K562 (cell line): Measurements from ENCODE around the gene OR13J1. TPM values are rescaled to one million over a fixed set of nuclear protein-coding genes. Genes with fewer than 3 reads are reported as not detected.

Source experiments
- ATAC-seq: fragments of 200-7000 bp; cut with Tn5 transposase; 3 replicates; pipeline ENCODE4 v1.9.1; 2020; ENCODE audit warnings: moderate library complexity
- BruUV-seq: library from RNA; stranded (reverse); fragments of 400-500 nt; replicated peaks from 2 replicates; lab custom pipeline; 2021; lab: Mats Ljungman, UMichigan
- CTCF ChIA-PET: fragments of 300-600 bp; formaldehyde crosslinking; extraction: SDS; loops from one replicate; lab custom pipeline; 2021; ENCODE audit warnings: low intra/inter-chr PET ratio; lab: Yijun Ruan, JAX
- POLR2A ChIA-PET: fragments of 300-600, 350-650 bp; sonication (Branson Sonifier 250); formaldehyde crosslinking; extraction: SDS; loops from one replicate; lab custom pipeline; 2021; ENCODE audit warnings: antibody characterized with exemption, inconsistent platforms; lab: Yijun Ruan, JAX
- DNase-seq, 4 experiments: peaks; one replicate each; pipeline versions ENCODE4 v3.0.0 to v3.0.0-alpha.2; 2011 to 2018; ENCODE audit warnings: low spot score in 3 of 4, mixed read lengths in 3 of 4; ENCODE audit errors: extremely low read depth in 1 of 4
- FAIRE-seq: peaks from 2 replicates; lab custom pipeline; 2011; peaks lifted over from hg19 to GRCh38; lab: Jason Lieb, UNC
- H2AFZ ChIP-seq: 2 replicates; pipeline ENCODE4 v1.6.0; 2011; ENCODE audit warnings: low read depth, low read length, control low read depth, inconsistent platforms
- H3K27ac ChIP-seq: fragments of 200-600 bp; 3 replicates; pipeline ENCODE4 v1.8.0; 2011; ENCODE audit warnings: low read depth, mild to moderate bottlenecking, control low read depth, inconsistent platforms, low read length, moderate library complexity, mixed read lengths; ENCODE audit errors: extremely low read depth
- H3K27me3 ChIP-seq, 2 experiments: fragments of 300-600 bp in 1 of 2; 2 replicates in 1 of 2; 3 replicates in 1 of 2; pipeline versions ENCODE4 v1.6.0 to v1.8.0; 2011; ENCODE audit warnings: inconsistent platforms in 2 of 2, low read length in 2 of 2, mild to moderate bottlenecking in 1 of 2, mixed read lengths in 1 of 2, moderate library complexity in 1 of 2; ENCODE audit not compliant: control insufficient read depth in 2 of 2, insufficient read depth in 2 of 2
- H3K36me3 ChIP-seq: fragments of 300-600 bp; 3 replicates; pipeline ENCODE4 v1.8.0; 2011; ENCODE audit warnings: mild to moderate bottlenecking, low read length, inconsistent platforms; ENCODE audit not compliant: control insufficient read depth, insufficient read depth
- H3K4me1 ChIP-seq, 2 experiments: fragments of 200-600 bp in 1 of 2; replicated peaks in 1 of 2; 2 replicates in 1 of 2; 3 replicates in 1 of 2; pipeline versions ENCODE4 v1.5.1 to v1.8.0; 2011; ENCODE audit warnings: inconsistent platforms in 2 of 2, low read length in 2 of 2, mild to moderate bottlenecking in 1 of 2, mixed read lengths in 1 of 2, moderate library complexity in 1 of 2; ENCODE audit not compliant: control insufficient read depth in 2 of 2, insufficient read depth in 2 of 2
- H3K4me2 ChIP-seq: 2 replicates; pipeline ENCODE4 v1.6.1; 2011; ENCODE audit warnings: low read length, control low read depth, inconsistent platforms, mixed read lengths; ENCODE audit not compliant: insufficient read depth
- H3K4me3 ChIP-seq: fragments of 200-600 bp; sonication (generic), shearing (Covaris generic); 2 replicates; pipeline ENCODE4 v1.5.1; 2016; ENCODE audit warnings: control low read depth, inconsistent platforms
- H3K79me2 ChIP-seq: fragments of 200-600 bp; 3 replicates; pipeline ENCODE4 v1.8.0; 2011; ENCODE audit warnings: low read length, inconsistent platforms; ENCODE audit not compliant: control insufficient read depth, insufficient read depth
- H3K9ac ChIP-seq, 2 experiments: 2 replicates each; pipeline versions ENCODE4 v1.6.0 to v1.6.1; 2011; ENCODE audit warnings: low read depth in 2 of 2, low read length in 2 of 2, control low read depth in 1 of 2, inconsistent platforms in 1 of 2, mild to moderate bottlenecking in 1 of 2, mixed read lengths in 1 of 2; ENCODE audit not compliant: insufficient read depth in 1 of 2
- H3K9me1 ChIP-seq: one replicate; pipeline ENCODE4 v1.6.0; 2011; ENCODE audit warnings: inconsistent platforms, mild to moderate bottlenecking, low read length, moderate library complexity; ENCODE audit not compliant: control insufficient read depth, insufficient read depth
- H3K9me3 ChIP-seq: replicated peaks from 2 replicates; pipeline ENCODE4 v1.5.1; 2011; ENCODE audit warnings: low read depth, low read length, inconsistent platforms; ENCODE audit not compliant: control insufficient read depth, insufficient read depth
- H4K20me1 ChIP-seq: replicated peaks from 2 replicates; pipeline ENCODE4 v1.6.1; 2011; ENCODE audit warnings: low read length, inconsistent platforms, mixed read lengths; ENCODE audit not compliant: control insufficient read depth, insufficient read depth
- EGR1 ChIP-seq: fragments of 450-650 bp; conservative IDR thresholded peaks from 2 replicates; pipeline ENCODE4 v1.6.1; 2017; ENCODE audit warnings: mild to moderate bottlenecking
- NFIC ChIP-seq: fragments of 450-650 bp; IDR thresholded peaks from 2 replicates; pipeline ENCODE4 v1.6.1; 2017; ENCODE audit warnings: mild to moderate bottlenecking, inconsistent platforms
- NR0B1 ChIP-seq: fragments of 450-650 bp; IDR thresholded peaks from one replicate; pipeline ENCODE4 v1.6.1; 2018; ENCODE audit warnings: mild to moderate bottlenecking, moderate library complexity; ENCODE audit not compliant: partially characterized antibody
- SMC3 ChIP-seq: conservative IDR thresholded peaks from 2 replicates; pipeline ENCODE4 v1.6.1; 2011; ENCODE audit warnings: low read depth, low read length, improper control_type of control experiment; ENCODE audit not compliant: insufficient read depth
- ZBTB34 ChIP-seq: fragments of 250-450 bp; sonication (Bioruptor Pico); IDR thresholded peaks from 2 replicates; pipeline ENCODE4 v1.8.0; 2021; ENCODE audit warnings: mild to moderate bottlenecking, moderate library complexity
- ZNF707 ChIP-seq: fragments of 250-450 bp; sonication (Bioruptor Pico); conservative IDR thresholded peaks from 2 replicates; pipeline ENCODE4 v1.8.0; 2022; ENCODE audit warnings: inconsistent platforms, mild to moderate bottlenecking, moderate library complexity
- WGBS: fragments of 100-300 bp; shearing (Covaris generic); methylation state at CpG from one replicate; pipeline ENCODE4 v1.1.6; 2016; ENCODE audit warnings: low coverage, mixed read lengths; ENCODE audit not compliant: insufficient coverage; ENCODE audit errors: missing lambda C conversion rate; 5-methylcytosine and 5-hydroxymethylcytosine counted together
- in situ Hi-C: fragments of 300-500 bp; cut with MboI; formaldehyde crosslinking; loops from 4 replicates; pipeline ENCODE4 v1.15.0; 2018; ENCODE audit warnings: inconsistent platforms, mixed read lengths
- intact Hi-C: fragments of 100-400 bp; cut with micrococcal nuclease; formaldehyde crosslinking; loops from 2 replicates; pipeline ENCODE4 v1.14.2; 2022
- polyA plus RNA-seq, 8 experiments: library from polyadenylated mRNA; depleted of rRNA in 4 of 8; stranded (reverse) in 5 of 8; unstranded in 3 of 8; fragments of >200 nt; fragmentation: Nextera tagmentation in 2 of 8; fragmentation: Illumina TruSeq in 1 of 8; extraction: Ambion mirVana in 2 of 8; extraction: Trizol in 1 of 8; gene quantifications; 2 replicates each; pipeline versions ENCODE4 v1.2.1 to v1.2.3, GENCODE V29; 2011 to 2014; ENCODE audit warnings: inconsistent platforms in 1 of 8, missing spikeins in 1 of 8
- total RNA-seq, 7 experiments: library from RNA; depleted of rRNA in 6 of 7; stranded (reverse); fragments of >200 nt in 6 of 7; fragmentation: Illumina TruSeq in 2 of 7; extraction: Trizol in 2 of 7; gene quantifications; 2 replicates each; pipeline versions ENCODE4 v1.2.1 to v1.2.3, GENCODE V29; 2011 to 2021; ENCODE audit warnings: low replicate concordance in 1 of 7
- TF ChIP-seq, protein P1 (sequence below): sonication (generic); formaldehyde crosslinking; IDR thresholded peaks from 2 replicates; pipeline ENCODE4 v1.9.0; 2022; ENCODE audit warnings: mild to moderate bottlenecking, missing genetic modification reagents
- TF ChIP-seq, protein P2 (sequence below): fragments of 250-450 bp; sonication (Bioruptor Pico); IDR thresholded peaks from 2 replicates; pipeline ENCODE4 v1.8.0; 2021; ENCODE audit warnings: moderate library complexity, mild to moderate bottlenecking, inconsistent platforms
- TF ChIP-seq, protein P3 (sequence below), 2 experiments: fragments of 450-650 bp in 1 of 2; sonication (generic) in 1 of 2; formaldehyde crosslinking in 1 of 2; IDR thresholded peaks; 2 replicates each; pipeline versions ENCODE4 v1.7.1 to v1.9.0; 2016 to 2022; ENCODE audit warnings: inconsistent platforms in 1 of 2, mild to moderate bottlenecking in 1 of 2, missing genetic modification reagents in 1 of 2

The OR13J1 gene
- total and polyA plus RNA-seq, 9 of the 15 experiments (the other 6 are each of a cell fraction or from before 2014, with no cell fraction given): not detected

DNA sequence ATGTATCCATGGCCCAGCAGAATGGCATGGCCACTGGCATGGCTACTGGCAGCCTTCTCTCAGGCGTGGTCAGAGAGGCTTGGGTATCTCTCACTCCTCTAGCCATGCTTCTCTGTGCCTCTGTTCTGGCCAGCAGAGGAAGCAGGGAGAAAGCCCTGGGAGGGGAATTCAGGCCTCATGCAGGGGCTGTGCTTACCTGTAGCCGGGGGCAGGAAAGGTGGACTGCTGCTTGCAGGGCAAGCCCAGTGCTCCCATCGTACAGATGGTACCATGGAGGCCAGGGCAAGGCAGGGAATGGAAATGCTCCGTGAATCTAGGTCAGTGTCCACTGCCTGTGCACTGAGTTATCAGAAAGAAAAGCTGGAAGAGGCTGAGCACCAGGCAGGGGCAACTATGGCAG lies 2.7 kb downstream of the OR13J1 start:
- WGBS: 15% methylated on average over 4 of the region's 4 CpGs
- POLR2A ChIA-PET: no interaction called here
- no peaks in the 10 kb centered on the region for H3K9me1 ChIP-seq
- H3K9ac ChIP-seq: no peak overlapping the region
- ATAC-seq: no peak
- H3K4me1 ChIP-seq: peaks cover 0 to 5% of the 10 kb centered on the region in 2 experiments; a peak in 2 of 5 replicates
- FAIRE-seq: no peak
- no TSS peak for BruUV-seq
- no peaks in the 10 kb centered on the region for H4K20me1 ChIP-seq
- CTCF ChIA-PET: no interaction called here
- H3K79me2 ChIP-seq: no peaks in the 10 kb centered on the region
- intact Hi-C loops: no loop called here
- H3K4me2 ChIP-seq: no peak overlapping the region
- H2AFZ ChIP-seq: no peak overlapping the region
- no peak overlapping the region for H3K27ac ChIP-seq
- H3K36me3 ChIP-seq: no peaks in the 10 kb centered on the region
- DNase-seq: no peak
- H3K27me3 ChIP-seq: peaks cover 4 to 38% of the 10 kb centered on the region in 2 experiments; a peak in 3 of 5 replicates
- no peaks in the 10 kb centered on the region for H3K9me3 ChIP-seq
- in situ Hi-C loops: no loop called here
- no peak overlapping the region for H3K4me3 ChIP-seq
- TF ChIP-seq ZNF707 (CRISPR knock-in tag): no peak
- no peak for TF ChIP-seq ZBTB34
- TF ChIP-seq, protein P1, sequence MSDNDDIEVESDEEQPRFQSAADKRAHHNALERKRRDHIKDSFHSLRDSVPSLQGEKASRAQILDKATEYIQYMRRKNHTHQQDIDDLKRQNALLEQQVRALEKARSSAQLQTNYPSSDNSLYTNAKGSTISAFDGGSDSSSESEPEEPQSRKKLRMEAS (CRISPR knock-in tag): no peak
- TF ChIP-seq SMC3: no peak
- TF ChIP-seq, protein P2, sequence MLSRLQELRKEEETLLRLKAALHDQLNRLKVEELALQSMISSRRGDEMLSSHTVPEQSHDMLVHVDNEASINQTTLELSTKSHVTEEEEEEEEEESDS (CRISPR knock-in tag): no peak
- TF ChIP-seq NFIC: no peak
- no peak for TF ChIP-seq EGR1
- TF ChIP-seq, protein P3, sequence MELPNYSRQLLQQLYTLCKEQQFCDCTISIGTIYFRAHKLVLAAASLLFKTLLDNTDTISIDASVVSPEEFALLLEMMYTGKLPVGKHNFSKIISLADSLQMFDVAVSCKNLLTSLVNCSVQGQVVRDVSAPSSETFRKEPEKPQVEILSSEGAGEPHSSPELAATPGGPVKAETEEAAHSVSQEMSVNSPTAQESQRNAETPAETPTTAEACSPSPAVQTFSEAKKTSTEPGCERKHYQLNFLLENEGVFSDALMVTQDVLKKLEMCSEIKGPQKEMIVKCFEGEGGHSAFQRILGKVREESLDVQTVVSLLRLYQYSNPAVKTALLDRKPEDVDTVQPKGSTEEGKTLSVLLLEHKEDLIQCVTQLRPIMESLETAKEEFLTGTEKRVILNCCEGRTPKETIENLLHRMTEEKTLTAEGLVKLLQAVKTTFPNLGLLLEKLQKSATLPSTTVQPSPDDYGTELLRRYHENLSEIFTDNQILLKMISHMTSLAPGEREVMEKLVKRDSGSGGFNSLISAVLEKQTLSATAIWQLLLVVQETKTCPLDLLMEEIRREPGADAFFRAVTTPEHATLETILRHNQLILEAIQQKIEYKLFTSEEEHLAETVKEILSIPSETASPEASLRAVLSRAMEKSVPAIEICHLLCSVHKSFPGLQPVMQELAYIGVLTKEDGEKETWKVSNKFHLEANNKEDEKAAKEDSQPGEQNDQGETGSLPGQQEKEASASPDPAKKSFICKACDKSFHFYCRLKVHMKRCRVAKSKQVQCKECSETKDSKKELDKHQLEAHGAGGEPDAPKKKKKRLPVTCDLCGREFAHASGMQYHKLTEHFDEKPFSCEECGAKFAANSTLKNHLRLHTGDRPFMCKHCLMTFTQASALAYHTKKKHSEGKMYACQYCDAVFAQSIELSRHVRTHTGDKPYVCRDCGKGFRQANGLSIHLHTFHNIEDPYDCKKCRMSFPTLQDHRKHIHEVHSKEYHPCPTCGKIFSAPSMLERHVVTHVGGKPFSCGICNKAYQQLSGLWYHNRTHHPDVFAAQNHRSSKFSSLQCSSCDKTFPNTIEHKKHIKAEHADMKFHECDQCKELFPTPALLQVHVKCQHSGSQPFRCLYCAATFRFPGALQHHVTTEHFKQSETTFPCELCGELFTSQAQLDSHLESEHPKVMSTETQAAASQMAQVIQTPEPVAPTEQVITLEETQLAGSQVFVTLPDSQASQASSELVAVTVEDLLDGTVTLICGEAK (IDR thresholded peaks at IDR 0.05): no peak
- TF ChIP-seq, protein P3 (CRISPR knock-in tag; IDR thresholded peaks at IDR 0.05): no peak
- no peak for TF ChIP-seq NR0B1
